Measurements from ENCODE around the gene BCAS3. TPM values are rescaled to one million over a fixed set of nuclear protein-coding genes. Genes with fewer than 3 reads are reported as not detected.

The BCAS3 gene
- total and polyA plus RNA-seq, 2 donors (not counting 1 experiment from before 2014, with no cell fraction given), result 13.9 to 73.4 TPM

GRCh38 chr17:61276806-61277205, 599.2 kb downstream of the BCAS3 start:
- Histone ChIP-seq H4K20me1 (ENCODE audit: control insufficient read depth, insufficient read depth, low read length, poor library complexity, severe bottlenecking) (no peaks in the 10 kb centered on the region), H3K4me2 (replicated peaks; ENCODE audit: low read depth, low read length, poor library complexity, severe bottlenecking) (no peak overlapping the region), H3K9me3 (ENCODE audit: control extremely low read depth in 1 of 3, control insufficient read depth in 2 of 3, insufficient read depth in 1 of 3, low read length in 2 of 3) (no peaks in the 10 kb centered on the region), H3K27ac (ENCODE audit: low read length in 2 of 2) (no peak overlapping the region), H3K79me2 (ENCODE audit: control insufficient read depth, insufficient read depth, low read length) (no peaks in the 10 kb centered on the region), H2AFZ (ENCODE audit: insufficient read depth, low read depth, low read length, poor library complexity, severe bottlenecking) (no peak overlapping the region), H3K27me3 (replicated peaks in 1 of 4; ENCODE audit: control extremely low read depth in 1 of 4, control insufficient read depth in 3 of 4, insufficient read depth in 4 of 4, low read length in 3 of 4) (no peaks in the 10 kb centered on the region), H3K4me3 (ENCODE audit: control extremely low read depth in 1 of 5, extremely low read depth in 1 of 5, insufficient read depth in 1 of 5, low read depth in 2 of 5, low read length in 4 of 5) (no peak overlapping the region), H3K9ac (ENCODE audit: low read length) (no peak overlapping the region), H3K4me1 (ENCODE audit: control insufficient read depth in 2 of 2, insufficient read depth in 2 of 2, low read length in 2 of 2) (peaks cover 5 to 9% of the 10 kb centered on the region in 2 donors), H3K36me3 (replicated peaks in 1 of 2; ENCODE audit: control extremely low read depth in 1 of 2, control insufficient read depth in 1 of 2, extremely low read depth in 1 of 2, insufficient read depth in 2 of 2, low read length in 1 of 2) (no peaks in the 10 kb centered on the region)
- 100% methylated on average over 2 of the region's 2 CpGs for WGBS (ENCODE audit: insufficient coverage)
- Mint-ChIP-seq H3K9me3 (ENCODE audit: insufficient read depth) (no peaks in the 10 kb centered on the region), H3K27ac (no peak overlapping the region), H3K27me3 (no peaks in the 10 kb centered on the region), H3K4me3 (no peak overlapping the region), H3K4me1 (peaks cover 9% of the 10 kb centered on the region)
- DNase-seq (no peak), ATAC-seq (ENCODE audit: low read depth) (no peak)
- TF ChIP-seq EZH2 (IDR thresholded peaks at IDR 0.05; ENCODE audit: borderline replicate concordance, insufficient read depth, low read depth, low read length, poor library complexity, severe bottlenecking) (no peak), CTCF (IDR thresholded peaks at IDR 0.05) (no peak)
- intact Hi-C loops (cut with micrococcal nuclease), result no loop called here
- POLR2A ChIA-PET, result no interaction called here
- CTCF ChIA-PET, result no interaction called here

- Histone ChIP-seq H3K4me1 (ENCODE audit: control insufficient read depth in 2 of 2, insufficient read depth in 2 of 2, low read length in 2 of 2) (peaks cover 5 to 9% of the 10 kb centered on the region in 2 donors), H2AFZ (ENCODE audit: insufficient read depth, low read depth, low read length, poor library complexity, severe bottlenecking) (no peak overlapping the region), H4K20me1 (ENCODE audit: control insufficient read depth, insufficient read depth, low read length, poor library complexity, severe bottlenecking) (no peaks in the 10 kb centered on the region), H3K9ac (ENCODE audit: low read length) (no peak overlapping the region), H3K27ac (ENCODE audit: low read length in 2 of 2) (no peak overlapping the region), H3K9me3 (ENCODE audit: control extremely low read depth in 1 of 3, control insufficient read depth in 2 of 3, insufficient read depth in 1 of 3, low read length in 2 of 3) (peaks cover 0 to 5% (median 0%) of the 10 kb centered on the region in 3 donors), H3K4me2 (replicated peaks; ENCODE audit: low read depth, low read length, poor library complexity, severe bottlenecking) (peak overlapping the region; percentile 11), H3K4me3 (ENCODE audit: control extremely low read depth in 1 of 5, extremely low read depth in 1 of 5, insufficient read depth in 1 of 5, low read depth in 2 of 5, low read length in 4 of 5) (no peak overlapping the region), H3K79me2 (ENCODE audit: control insufficient read depth, insufficient read depth, low read length) (no peaks in the 10 kb centered on the region), H3K36me3 (replicated peaks in 1 of 2; ENCODE audit: control extremely low read depth in 1 of 2, control insufficient read depth in 1 of 2, extremely low read depth in 1 of 2, insufficient read depth in 2 of 2, low read length in 1 of 2) (no peaks in the 10 kb centered on the region), H3K27me3 (replicated peaks in 1 of 4; ENCODE audit: control extremely low read depth in 1 of 4, control insufficient read depth in 3 of 4, insufficient read depth in 4 of 4, low read length in 3 of 4) (no peaks in the 10 kb centered on the region)
- TF ChIP-seq EZH2 (IDR thresholded peaks at IDR 0.05; ENCODE audit: borderline replicate concordance, insufficient read depth, low read depth, low read length, poor library complexity, severe bottlenecking) (no peak), CTCF (IDR thresholded peaks at IDR 0.05) (no peak)
- no peaks in the 10 kb centered on the region for H3K9me3 Mint-ChIP-seq (ENCODE audit: insufficient read depth)
- ATAC-seq (ENCODE audit: low read depth), result no peak
- H3K4me1 Mint-ChIP-seq, result peaks cover 9% of the 10 kb centered on the region
- H3K27ac Mint-ChIP-seq, result no peak overlapping the region
- ChIA-PET POLR2A (no interaction called here), CTCF (no interaction called here)
- no CpG with 5 or more reads among the region's 1 CpG for WGBS (ENCODE audit: insufficient coverage)
- H3K4me3 Mint-ChIP-seq, result no peak overlapping the region
- DNase-seq, result no peak
- H3K27me3 Mint-ChIP-seq, result no peaks in the 10 kb centered on the region
- intact Hi-C loops (cut with micrococcal nuclease), result no loop called here
These were observed 602.0 kb downstream of the BCAS3 start for GRCh38 chr17:61279476-61280145.
